ENCODE results near the gene FLRT1. TPM values are rescaled to one million over a fixed set of nuclear protein-coding genes. Genes with fewer than 3 reads are reported as not detected.

FLRT1 gene
- total RNA-seq, 4 donors from 2014 or later, result 0.06 to 0.19 (median 0.08) TPM; not detected in 1

DNA sequence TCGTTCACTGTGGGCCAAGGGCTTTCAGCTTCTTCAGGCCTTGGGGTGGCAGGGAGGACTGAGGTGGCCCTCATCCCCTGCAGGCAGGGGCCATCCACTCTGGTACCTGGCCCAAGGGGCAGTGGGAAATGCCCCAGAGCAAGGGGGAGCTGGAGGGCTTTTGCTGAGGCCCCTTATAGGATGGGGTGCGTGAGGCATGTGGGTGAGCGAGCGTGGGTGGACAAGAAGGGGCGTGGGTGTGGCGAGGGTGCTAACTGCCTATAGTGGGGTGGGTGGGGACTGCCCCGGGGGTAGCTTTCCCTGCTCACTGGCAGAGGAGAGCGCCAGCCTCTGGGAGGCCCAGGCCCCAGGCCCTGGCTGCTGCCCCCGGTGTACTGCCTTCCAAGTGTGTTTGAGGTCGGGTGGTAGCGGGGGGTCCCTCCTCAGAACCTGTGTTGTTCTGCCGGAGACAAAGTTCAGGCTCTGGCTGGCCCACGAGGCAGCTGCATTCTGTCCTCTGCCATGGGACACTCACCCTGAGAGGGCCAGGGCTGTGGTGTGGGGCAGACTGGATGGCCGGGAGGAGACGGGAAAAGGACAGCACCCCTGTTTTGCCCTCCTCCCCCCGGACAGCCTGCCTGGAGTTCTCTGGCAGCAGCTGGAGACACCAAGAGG lies 3.4 kb downstream of the FLRT1 start:
- Histone ChIP-seq H3K27ac (no peak overlapping the region), H3K4me1 (peaks cover 15 to 24% (median 15%) of the 10 kb centered on the region in 3 donors), H3K36me3 (no peaks in the 10 kb centered on the region), H3K27me3 (peaks cover 9 to 43% (median 11%) of the 10 kb centered on the region in 4 donors), H3K9me3 (no peaks in the 10 kb centered on the region), H3K4me3 (no peak overlapping the region)
- no peak for TF ChIP-seq POLR2A (IDR thresholded peaks at IDR 0.05)
- TF ChIP-seq, protein P1, sequence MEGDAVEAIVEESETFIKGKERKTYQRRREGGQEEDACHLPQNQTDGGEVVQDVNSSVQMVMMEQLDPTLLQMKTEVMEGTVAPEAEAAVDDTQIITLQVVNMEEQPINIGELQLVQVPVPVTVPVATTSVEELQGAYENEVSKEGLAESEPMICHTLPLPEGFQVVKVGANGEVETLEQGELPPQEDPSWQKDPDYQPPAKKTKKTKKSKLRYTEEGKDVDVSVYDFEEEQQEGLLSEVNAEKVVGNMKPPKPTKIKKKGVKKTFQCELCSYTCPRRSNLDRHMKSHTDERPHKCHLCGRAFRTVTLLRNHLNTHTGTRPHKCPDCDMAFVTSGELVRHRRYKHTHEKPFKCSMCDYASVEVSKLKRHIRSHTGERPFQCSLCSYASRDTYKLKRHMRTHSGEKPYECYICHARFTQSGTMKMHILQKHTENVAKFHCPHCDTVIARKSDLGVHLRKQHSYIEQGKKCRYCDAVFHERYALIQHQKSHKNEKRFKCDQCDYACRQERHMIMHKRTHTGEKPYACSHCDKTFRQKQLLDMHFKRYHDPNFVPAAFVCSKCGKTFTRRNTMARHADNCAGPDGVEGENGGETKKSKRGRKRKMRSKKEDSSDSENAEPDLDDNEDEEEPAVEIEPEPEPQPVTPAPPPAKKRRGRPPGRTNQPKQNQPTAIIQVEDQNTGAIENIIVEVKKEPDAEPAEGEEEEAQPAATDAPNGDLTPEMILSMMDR (IDR thresholded peaks at IDR 0.05), result no peak
- 67 to 88% methylated on average over 4 to 7 of the region's 16 CpGs for WGBS, 2 donors
- DNase-seq, result no peak
- intact Hi-C loops (cut with DNase I), result no loop called here

DNA sequence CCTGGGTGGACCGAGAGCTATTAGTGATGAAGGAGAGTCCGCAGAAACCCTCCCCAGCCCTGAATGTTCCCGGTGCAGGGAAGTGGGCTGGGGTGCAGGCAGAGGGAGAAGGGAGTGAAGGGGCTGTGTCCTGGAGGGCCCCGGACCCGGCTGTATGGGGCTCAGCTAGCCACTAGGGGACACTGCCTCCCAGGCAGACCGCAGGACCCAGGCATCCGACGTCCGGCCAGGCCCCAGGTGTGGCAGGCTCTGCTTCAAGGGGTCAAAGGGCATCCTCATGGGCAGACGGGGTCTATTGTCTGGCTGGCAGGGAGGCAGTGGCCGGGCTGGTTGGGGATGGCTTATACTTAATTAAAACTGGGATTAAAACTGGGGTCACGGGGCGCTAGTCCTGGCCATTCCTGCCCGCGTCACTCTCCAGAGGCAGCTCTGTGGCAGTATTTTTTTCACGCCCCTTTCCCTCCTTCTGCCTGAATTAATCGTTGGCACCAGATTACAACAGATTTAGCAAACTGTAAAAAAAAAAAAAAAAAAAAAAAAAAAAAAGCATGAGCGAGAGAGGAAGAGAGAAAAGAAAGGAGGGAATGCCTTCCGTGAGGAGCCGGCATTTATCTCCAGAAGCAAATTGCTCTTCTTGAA lies 5.1 kb downstream of the FLRT1 start:
- Histone ChIP-seq H3K27me3 (peaks cover 0 to 27% (median 5%) of the 10 kb centered on the region in 4 donors), H3K4me1 (peaks cover 9 to 14% (median 13%) of the 10 kb centered on the region in 3 donors), H3K36me3 (no peaks in the 10 kb centered on the region), H3K9me3 (no peaks in the 10 kb centered on the region), H3K4me3 (no peak overlapping the region), H3K27ac (no peak overlapping the region)
- 72 to 75% methylated on average over 9 to 10 of the region's 20 CpGs for WGBS, 2 donors
- no peak for TF ChIP-seq POLR2A (IDR thresholded peaks at IDR 0.05)
- TF ChIP-seq, protein P1 (IDR thresholded peaks at IDR 0.05), result peak in 1 of 6 experiments; percentile 31
- DNase-seq, result no peak
- intact Hi-C loops (cut with DNase I), result no loop called here

DNA sequence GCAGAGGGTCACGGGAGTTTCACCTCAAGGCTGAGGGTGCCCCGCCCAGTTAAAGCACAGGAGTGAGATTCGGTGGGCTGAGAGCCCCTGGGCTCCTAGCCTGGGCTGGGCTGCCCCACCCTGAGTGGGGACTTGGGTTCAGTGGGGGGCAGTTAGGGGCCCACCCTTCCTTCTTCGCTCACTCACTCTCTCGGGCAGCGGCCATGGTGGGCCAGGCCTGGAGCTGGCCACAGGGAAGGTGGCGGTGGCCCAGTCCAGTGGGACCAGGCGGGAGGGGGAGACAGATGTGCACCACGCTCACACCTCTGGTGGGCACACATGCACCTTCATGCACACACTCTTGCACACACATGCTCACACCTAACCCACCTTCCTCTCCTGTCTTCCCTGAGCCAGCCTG lies 6.1 kb downstream of the FLRT1 start:
- Histone ChIP-seq H3K4me3 (no peak overlapping the region), H3K9me3 (no peaks in the 10 kb centered on the region), H3K36me3 (no peaks in the 10 kb centered on the region), H3K27ac (no peak overlapping the region), H3K27me3 (peaks cover 0 to 16% (median under 1%) of the 10 kb centered on the region in 4 donors), H3K4me1 (peaks cover 0 to 4% (median 3%) of the 10 kb centered on the region in 3 donors)
- no CpG with 5 or more reads among the region's 9 CpGs for WGBS, 2 donors
- intact Hi-C loops (cut with DNase I), result no loop called here
- no peak for DNase-seq
- TF ChIP-seq, protein P1 (IDR thresholded peaks at IDR 0.05), result no peak
- no peak for TF ChIP-seq POLR2A (IDR thresholded peaks at IDR 0.05)

DNA sequence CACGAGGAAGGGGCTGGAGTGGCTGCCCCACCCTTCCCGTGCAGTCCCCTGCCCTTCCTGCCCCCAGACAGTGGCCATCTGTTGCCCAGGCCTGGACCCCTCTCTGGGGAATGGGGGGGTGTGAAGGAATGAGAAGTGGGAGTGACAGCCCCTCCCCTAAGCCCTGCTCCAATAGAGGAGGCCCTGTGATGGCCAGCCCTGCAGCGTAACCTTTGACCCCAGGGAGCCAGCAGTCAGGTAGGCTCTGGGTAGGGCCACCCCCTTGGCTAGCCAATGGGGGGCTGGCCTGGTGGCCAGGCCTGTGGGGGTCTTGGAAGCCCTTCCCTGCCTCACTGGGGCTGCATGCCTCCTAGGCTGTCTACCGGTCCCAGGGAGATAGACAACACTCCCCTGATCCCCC lies 6.6 kb downstream of the FLRT1 start:
- TF ChIP-seq, protein P1 (IDR thresholded peaks at IDR 0.05), result no peak
- TF ChIP-seq POLR2A (IDR thresholded peaks at IDR 0.05), result no peak
- no peak overlapping the region for H3K4me3 ChIP-seq
- no peaks in the 10 kb centered on the region for H3K4me1 ChIP-seq
- no peak for DNase-seq
- no peaks in the 10 kb centered on the region for H3K36me3 ChIP-seq
- H3K27ac ChIP-seq, result no peak overlapping the region
- H3K9me3 ChIP-seq, result no peaks in the 10 kb centered on the region
- peaks cover 0 to 12% (median 0%) of the 10 kb centered on the region in 4 donors for H3K27me3 ChIP-seq
- no CpG with 5 or more reads among the region's 4 CpGs for WGBS, 2 donors
- intact Hi-C loops (cut with DNase I), result no loop called here

DNA sequence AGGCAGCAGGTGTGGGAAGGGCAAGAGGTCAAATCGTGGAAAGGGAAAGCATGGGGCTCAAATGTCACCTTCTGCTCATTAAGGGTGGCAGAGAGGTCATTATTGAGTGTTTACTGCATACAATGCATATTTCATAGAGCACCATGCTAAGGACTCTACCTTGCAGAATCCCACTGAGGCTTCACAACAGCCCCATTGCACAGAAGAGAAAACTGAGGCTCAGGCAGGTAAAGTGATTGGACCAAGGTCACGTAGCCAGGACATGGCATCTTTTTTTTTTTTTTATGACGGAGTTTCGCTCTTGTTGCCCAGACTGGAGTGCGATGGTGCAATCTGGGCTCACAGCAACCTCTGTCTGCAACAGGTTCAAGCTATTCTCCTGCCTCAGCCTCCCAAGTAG lies 7.8 kb downstream of the FLRT1 start:
- intact Hi-C loops (cut with DNase I), result no loop called here

More for the DNA sequence above, 7.8 kb downstream of the FLRT1 start:
- TF ChIP-seq, protein P1 (IDR thresholded peaks at IDR 0.05), result no peak
- no peak for TF ChIP-seq POLR2A (IDR thresholded peaks at IDR 0.05)
- Histone ChIP-seq H3K4me3 (no peak overlapping the region), H3K4me1 (no peaks in the 10 kb centered on the region), H3K36me3 (no peaks in the 10 kb centered on the region), H3K9me3 (no peaks in the 10 kb centered on the region), H3K27ac (no peak overlapping the region), H3K27me3 (no peaks in the 10 kb centered on the region)
- 80 to 90% methylated on average over 5 of the region's 5 CpGs for WGBS, 2 donors
- DNase-seq, result no peak
